Ovary (tissue), 9 donors: ENCODE results near the gene AADACL4. TPM values are rescaled to one million over a fixed set of nuclear protein-coding genes. Genes with fewer than 3 reads are reported as not detected.
"Not testable (repeated sequence)": the region's sequence is repeated elsewhere in the genome, so short reads cannot be mapped to it uniquely, and the experiment has no call there.

Source experiments
- DNase-seq, 5 donors: peaks; one replicate each; pipeline ENCODE4 v3.0.0-alpha.2; 2019 to 2020
- H3K27ac ChIP-seq, 2 donors: fragments of 200-600 bp; one replicate each; pipeline versions ENCODE4 v1.5.1 to v1.8.0; 2019 to 2022
- H3K27me3 ChIP-seq: fragments of 200-600 bp; one replicate; pipeline ENCODE4 v1.8.0; 2022
- H3K36me3 ChIP-seq: fragments of 200-600 bp; sonication (generic); one replicate; pipeline ENCODE4 v1.5.1; 2019
- H3K4me1 ChIP-seq: one replicate; pipeline ENCODE4 v1.8.1; 2013; ENCODE audit warnings: mild to moderate bottlenecking, moderate library complexity; ENCODE audit not compliant: insufficient read depth
- H3K4me3 ChIP-seq: fragments of 200-600 bp; sonication (generic); one replicate; pipeline ENCODE4 v1.5.1; 2017
- H3K9me3 ChIP-seq, 2 donors: fragments of 200-600 bp in 1 of 2; sonication (generic) in 1 of 2; one replicate each; pipeline versions ENCODE4 v1.5.1 to v1.8.1; 2013 to 2019; ENCODE audit warnings: mild to moderate bottlenecking in 1 of 2, moderate library complexity in 1 of 2
- EP300 ChIP-seq: sonication (generic); formaldehyde crosslinking; IDR thresholded peaks from one replicate; pipeline ENCODE4 v1.6.1; 2017; ENCODE audit warnings: antibody characterized with exemption
- POLR2A ChIP-seq: fragments of 450-650 bp; IDR thresholded peaks from one replicate; pipeline ENCODE4 v1.6.1; 2017; ENCODE audit warnings: antibody characterized with exemption, mild to moderate bottlenecking, moderate library complexity
- WGBS, 3 donors: extraction: QIAGEN DNeasy Blood & Tissue Kit in 1 of 3; methylation state at CpG; one replicate each; pipeline versions ENCODE4 v1.1.5 to v1.1.7; 2013 to 2017; 5-methylcytosine and 5-hydroxymethylcytosine counted together
- intact Hi-C, 4 donors: fragments of 100-400 bp; cut with DNase I; formaldehyde crosslinking; loops; one replicate each; pipeline versions ENCODE4 v1.11.0 to v1.15.1; 2022 to 2023
- polyA plus RNA-seq, 2 donors: library from polyadenylated mRNA; stranded (reverse); fragments of 200-250 nt in 1 of 2; fragments of 350-450 nt in 1 of 2; fragmentation: Illumina TruSeq in 1 of 2; extraction: RNeasy Lipid Tissue Mini Kit (QIAGEN cat#74804) in 1 of 2; gene quantifications; one replicate each; pipeline ENCODE4 v1.2.3, GENCODE V29; 2013 to 2014
- total RNA-seq, 7 donors: library from RNA; depleted of rRNA in 2 of 7; stranded (reverse); fragments of >200 nt in 2 of 7; fragmentation: NEBNext Ultra II Directional in 3 of 7; extraction: Animal tissue kit (Norgen Biotek cat#: 25700) in 3 of 7; gene quantifications; one replicate each; pipeline versions ENCODE4 v1.1.0 to v1.2.4, GENCODE V29; 2016 to 2023
- TF ChIP-seq, protein P1 (sequence below), 3 donors: fragments of 450-650 bp in 2 of 3; fragments of 200-600 bp in 1 of 3; IDR thresholded peaks; one replicate each; pipeline versions ENCODE4 v1.5.1 to v1.8.0; 2016 to 2022; ENCODE audit warnings: antibody characterized with exemption in 3 of 3, mild to moderate bottlenecking in 1 of 3
- donor health status: DM: no; HTN: no; CAD: no; lungs with moderate emphysema.
- donor health status: DM: no; HTN: no; CAD: no.
- donor health status: Bipolar disorder and iron deficiency.
- donor health status: DM: yes; HTN: yes; CAD: no.
- donor health status: DM: no; HTN: no; CAD: no.
- donor health status: DM: yes; HTN: yes; CAD: no.

Gene AADACL4
- total and polyA plus RNA-seq, 9 donors = 0.38 TPM; not detected in 8

DNA sequence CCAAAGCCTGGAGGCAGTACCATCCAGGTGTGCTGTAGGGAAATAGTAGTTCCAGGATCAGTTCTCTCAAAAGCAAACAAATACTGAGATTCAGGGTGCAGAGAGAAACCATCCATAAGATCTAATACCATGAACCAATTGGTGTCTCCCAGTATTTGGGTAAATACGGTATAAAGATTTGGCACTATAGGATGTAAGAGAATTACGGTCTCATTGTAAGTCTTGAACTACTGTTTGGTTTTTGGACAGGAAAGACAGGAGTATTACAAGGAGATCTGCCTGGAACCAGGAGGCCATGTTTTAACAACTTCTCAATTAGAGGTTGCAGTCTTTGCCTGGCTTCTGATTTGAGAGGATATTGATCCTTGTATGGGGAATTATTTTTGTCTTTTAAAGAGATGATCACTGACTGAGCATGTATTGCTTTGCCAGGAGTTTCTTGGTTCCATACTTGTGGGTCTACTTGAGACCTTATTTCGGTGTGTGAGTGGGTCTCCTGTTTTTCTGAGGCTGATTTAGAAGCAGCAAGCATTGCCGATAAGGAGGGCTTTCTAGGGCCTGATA lies 10.2 kb downstream of the AADACL4 start:
- H3K4me3 ChIP-seq = no peak overlapping the region
- no peaks in the 10 kb centered on the region for H3K36me3 ChIP-seq
- DNase-seq = no peak
- peaks cover 4% of the 10 kb centered on the region for H3K4me1 ChIP-seq
- WGBS, 3 donors = 80 to 83% (median 83%) methylated on average over 4 of the region's 4 CpGs
- TF ChIP-seq, protein P1, sequence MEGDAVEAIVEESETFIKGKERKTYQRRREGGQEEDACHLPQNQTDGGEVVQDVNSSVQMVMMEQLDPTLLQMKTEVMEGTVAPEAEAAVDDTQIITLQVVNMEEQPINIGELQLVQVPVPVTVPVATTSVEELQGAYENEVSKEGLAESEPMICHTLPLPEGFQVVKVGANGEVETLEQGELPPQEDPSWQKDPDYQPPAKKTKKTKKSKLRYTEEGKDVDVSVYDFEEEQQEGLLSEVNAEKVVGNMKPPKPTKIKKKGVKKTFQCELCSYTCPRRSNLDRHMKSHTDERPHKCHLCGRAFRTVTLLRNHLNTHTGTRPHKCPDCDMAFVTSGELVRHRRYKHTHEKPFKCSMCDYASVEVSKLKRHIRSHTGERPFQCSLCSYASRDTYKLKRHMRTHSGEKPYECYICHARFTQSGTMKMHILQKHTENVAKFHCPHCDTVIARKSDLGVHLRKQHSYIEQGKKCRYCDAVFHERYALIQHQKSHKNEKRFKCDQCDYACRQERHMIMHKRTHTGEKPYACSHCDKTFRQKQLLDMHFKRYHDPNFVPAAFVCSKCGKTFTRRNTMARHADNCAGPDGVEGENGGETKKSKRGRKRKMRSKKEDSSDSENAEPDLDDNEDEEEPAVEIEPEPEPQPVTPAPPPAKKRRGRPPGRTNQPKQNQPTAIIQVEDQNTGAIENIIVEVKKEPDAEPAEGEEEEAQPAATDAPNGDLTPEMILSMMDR (IDR thresholded peaks at IDR 0.05) = no peak
- TF ChIP-seq POLR2A (no peak), EP300 (no peak)
- no peaks in the 10 kb centered on the region for H3K9me3 ChIP-seq
- intact Hi-C loops = loop anchor here in 1 of 4 donors (10.0 kb wide), 1 partner anchor 529 kb away; no protein-coding TSS in a partner anchor
- H3K27ac ChIP-seq = no peak overlapping the region
- H3K27me3 ChIP-seq = no peaks in the 10 kb centered on the region

DNA sequence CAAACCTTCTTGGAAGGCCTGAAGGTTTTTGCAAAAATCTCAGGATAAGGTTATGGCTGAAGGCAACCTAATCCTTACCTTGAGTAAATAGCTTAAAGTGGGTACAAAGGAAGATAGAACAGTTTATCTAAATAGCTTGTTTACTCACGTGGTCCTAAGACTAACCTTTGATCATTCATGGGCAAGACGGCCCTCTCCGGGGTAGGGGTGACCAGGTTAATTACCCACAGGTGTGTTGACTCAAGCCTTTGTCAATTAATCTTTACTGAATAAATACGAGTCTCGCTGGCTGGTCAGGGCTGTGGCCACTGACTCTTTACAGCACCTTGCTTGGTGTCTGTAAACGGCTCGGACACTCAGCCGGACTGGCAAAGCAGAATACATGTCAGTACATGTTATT lies 10.8 kb downstream of the AADACL4 start:
- intact Hi-C loops = loop anchor here (5.0 to 10.0 kb wide), 3 partner anchors 342 to 530 kb away; no protein-coding TSS in a partner anchor
- WGBS, 3 donors = 92 to 94% (median 92%) methylated on average over 8 of the region's 8 CpGs
- TF ChIP-seq, protein P1 (IDR thresholded peaks at IDR 0.05) = no peak
- TF ChIP-seq EP300 = no peak
- no peak for TF ChIP-seq POLR2A
- Histone ChIP-seq H3K4me1 (peaks cover 4% of the 10 kb centered on the region), H3K36me3 (no peaks in the 10 kb centered on the region), H3K4me3 (no peak overlapping the region), H3K27me3 (no peaks in the 10 kb centered on the region), H3K9me3 (no peaks in the 10 kb centered on the region), H3K27ac (no peak overlapping the region)
- no peak for DNase-seq

DNA sequence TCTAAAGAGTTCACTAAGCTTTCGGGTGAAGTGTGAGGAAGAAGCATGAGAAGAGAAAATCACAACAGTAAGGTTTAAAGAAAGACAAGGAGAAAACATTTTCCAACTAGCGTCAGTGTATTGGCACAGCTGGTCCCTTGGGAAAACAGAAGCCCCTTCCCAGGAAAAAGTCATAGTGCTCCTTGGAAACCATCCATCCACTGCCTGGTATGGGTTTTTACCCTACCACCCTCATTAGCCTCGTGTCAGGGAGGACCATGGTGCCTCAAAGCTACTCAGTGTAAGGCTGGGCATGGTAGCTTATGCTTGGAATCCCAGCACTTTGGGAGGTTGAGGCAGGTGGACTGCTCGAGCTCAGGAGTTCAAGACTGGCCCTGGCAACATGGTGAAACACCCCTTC lies 12.7 kb downstream of the AADACL4 start:
- no peak for DNase-seq
- Histone ChIP-seq H3K4me1 (no peaks in the 10 kb centered on the region), H3K9me3 (no peaks in the 10 kb centered on the region), H3K27me3 (no peaks in the 10 kb centered on the region), H3K27ac (no peak overlapping the region), H3K36me3 (no peaks in the 10 kb centered on the region), H3K4me3 (no peak overlapping the region)
- TF ChIP-seq, protein P1 (IDR thresholded peaks at IDR 0.05) = no peak
- TF ChIP-seq POLR2A (no peak), EP300 (no peak)
- intact Hi-C loops = loop anchor here (5.0 to 10.0 kb wide), 3 partner anchors 344 to 532 kb away; no protein-coding TSS in a partner anchor
- WGBS, 3 donors = 92 to 97% (median 92%) methylated on average over 4 of the region's 4 CpGs

DNA sequence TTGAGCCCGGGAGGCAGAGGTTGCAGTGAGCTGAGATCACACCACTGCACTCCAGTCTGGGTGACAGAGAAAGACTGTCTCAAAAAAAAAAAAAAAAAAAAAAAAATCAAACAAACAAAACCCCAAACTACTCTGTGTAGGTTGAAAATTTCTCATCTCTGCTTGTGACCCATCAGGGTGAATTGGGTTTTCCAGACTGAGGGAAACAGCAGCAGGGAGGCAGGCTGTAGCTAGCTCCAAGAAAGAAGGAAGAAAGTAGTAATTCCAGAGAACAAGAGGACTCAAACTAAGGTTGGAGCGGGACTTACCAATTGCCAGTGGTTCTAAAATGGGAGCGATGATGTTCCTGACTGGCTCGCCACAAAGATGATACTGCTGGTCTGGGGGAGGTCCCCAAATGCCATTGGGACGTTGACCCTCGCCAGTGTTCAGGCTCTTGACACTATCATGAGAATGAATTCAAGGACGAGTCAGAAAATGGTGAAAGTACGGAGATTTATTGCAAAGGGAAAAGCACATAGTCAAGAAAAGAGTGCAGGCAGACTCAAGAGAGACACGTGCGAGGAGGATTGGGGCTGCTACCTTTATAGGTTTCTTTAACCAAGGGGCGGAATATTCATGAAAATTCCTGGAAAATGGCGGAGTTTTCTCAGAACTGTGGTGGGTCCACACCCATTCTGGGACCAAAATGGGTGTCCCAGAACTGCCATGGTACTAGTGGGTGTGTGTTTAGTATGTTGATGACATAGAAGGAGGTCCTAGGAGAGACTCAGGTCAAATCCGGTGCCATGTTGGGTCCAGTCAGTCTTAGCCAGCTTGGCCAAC lies 13.4 kb downstream of the AADACL4 start:
- no peaks in the 10 kb centered on the region for H3K4me1 ChIP-seq
- no peaks in the 10 kb centered on the region for H3K9me3 ChIP-seq
- no peaks in the 10 kb centered on the region for H3K27me3 ChIP-seq
- H3K36me3 ChIP-seq = no peaks in the 10 kb centered on the region
- 93 to 96% (median 94%) methylated on average over 13 of the region's 13 CpGs for WGBS, 3 donors
- no peak for DNase-seq
- no peak overlapping the region for H3K27ac ChIP-seq
- intact Hi-C loops = loop anchor here (5.0 to 10.0 kb wide), 3 partner anchors 345 to 532 kb away; no protein-coding TSS in a partner anchor
- no peak for TF ChIP-seq POLR2A
- TF ChIP-seq, protein P1 (IDR thresholded peaks at IDR 0.05) = no peak
- no peak overlapping the region for H3K4me3 ChIP-seq

DNA sequence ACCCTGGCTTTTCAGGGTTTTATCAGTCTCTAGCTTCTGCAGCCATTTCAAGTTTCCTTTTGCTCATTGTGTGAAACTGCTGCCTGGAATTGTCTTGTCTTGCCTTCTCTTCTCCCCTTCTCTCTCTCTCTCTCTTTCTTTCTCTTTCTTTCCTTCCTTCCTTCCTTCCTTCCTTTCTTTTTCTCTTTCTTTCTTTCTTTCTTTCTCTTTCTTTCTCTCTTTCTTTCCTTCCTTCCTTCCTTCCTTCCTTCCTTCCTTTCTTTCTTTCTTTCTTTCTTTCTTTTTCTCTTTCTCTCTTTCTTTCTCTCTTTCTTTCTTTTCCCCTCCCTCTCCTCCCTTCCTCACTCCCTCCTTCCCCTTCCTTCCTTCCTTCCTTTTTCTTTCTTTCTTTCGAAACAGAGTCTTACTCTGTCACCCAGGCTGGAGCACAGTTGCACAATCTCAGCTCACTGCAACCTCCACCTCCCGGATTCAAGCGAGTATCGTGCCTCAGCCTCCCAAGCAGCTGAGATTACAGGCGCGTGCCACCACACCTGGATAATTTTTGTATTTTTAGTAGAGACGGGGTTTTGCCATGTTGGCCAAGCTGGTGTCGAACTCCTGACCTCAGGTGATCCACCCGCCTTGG lies 14.1 kb downstream of the AADACL4 start:
- not testable (repeated sequence) for H3K4me3 ChIP-seq, H3K27me3 ChIP-seq, H3K9me3 ChIP-seq, H3K4me1 ChIP-seq, H3K36me3 ChIP-seq, H3K27ac ChIP-seq, DNase-seq
- 86 to 95% (median 95%) methylated on average over 9 of the region's 9 CpGs for WGBS, 3 donors
- intact Hi-C loops = loop anchor here (5.0 to 10.0 kb wide), 3 partner anchors 346 to 533 kb away; no protein-coding TSS in a partner anchor
